GM21723 (cell line): ENCODE measurements around the gene DLL3.
"Not testable (repeated sequence)": the region's sequence is repeated elsewhere in the genome, so short reads cannot be mapped to it uniquely, and the experiment has no call there.

Experiments used
- ATAC-seq: cut with Tn5 transposase; IDR thresholded peaks from one replicate; pipeline ENCODE4 v1.9.1; 2021; ENCODE audit warnings: mild to moderate bottlenecking, moderate library complexity; ENCODE audit not compliant: unreplicated experiment

Gene DLL3, protein sequence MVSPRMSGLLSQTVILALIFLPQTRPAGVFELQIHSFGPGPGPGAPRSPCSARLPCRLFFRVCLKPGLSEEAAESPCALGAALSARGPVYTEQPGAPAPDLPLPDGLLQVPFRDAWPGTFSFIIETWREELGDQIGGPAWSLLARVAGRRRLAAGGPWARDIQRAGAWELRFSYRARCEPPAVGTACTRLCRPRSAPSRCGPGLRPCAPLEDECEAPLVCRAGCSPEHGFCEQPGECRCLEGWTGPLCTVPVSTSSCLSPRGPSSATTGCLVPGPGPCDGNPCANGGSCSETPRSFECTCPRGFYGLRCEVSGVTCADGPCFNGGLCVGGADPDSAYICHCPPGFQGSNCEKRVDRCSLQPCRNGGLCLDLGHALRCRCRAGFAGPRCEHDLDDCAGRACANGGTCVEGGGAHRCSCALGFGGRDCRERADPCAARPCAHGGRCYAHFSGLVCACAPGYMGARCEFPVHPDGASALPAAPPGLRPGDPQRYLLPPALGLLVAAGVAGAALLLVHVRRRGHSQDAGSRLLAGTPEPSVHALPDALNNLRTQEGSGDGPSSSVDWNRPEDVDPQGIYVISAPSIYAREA

DNA sequence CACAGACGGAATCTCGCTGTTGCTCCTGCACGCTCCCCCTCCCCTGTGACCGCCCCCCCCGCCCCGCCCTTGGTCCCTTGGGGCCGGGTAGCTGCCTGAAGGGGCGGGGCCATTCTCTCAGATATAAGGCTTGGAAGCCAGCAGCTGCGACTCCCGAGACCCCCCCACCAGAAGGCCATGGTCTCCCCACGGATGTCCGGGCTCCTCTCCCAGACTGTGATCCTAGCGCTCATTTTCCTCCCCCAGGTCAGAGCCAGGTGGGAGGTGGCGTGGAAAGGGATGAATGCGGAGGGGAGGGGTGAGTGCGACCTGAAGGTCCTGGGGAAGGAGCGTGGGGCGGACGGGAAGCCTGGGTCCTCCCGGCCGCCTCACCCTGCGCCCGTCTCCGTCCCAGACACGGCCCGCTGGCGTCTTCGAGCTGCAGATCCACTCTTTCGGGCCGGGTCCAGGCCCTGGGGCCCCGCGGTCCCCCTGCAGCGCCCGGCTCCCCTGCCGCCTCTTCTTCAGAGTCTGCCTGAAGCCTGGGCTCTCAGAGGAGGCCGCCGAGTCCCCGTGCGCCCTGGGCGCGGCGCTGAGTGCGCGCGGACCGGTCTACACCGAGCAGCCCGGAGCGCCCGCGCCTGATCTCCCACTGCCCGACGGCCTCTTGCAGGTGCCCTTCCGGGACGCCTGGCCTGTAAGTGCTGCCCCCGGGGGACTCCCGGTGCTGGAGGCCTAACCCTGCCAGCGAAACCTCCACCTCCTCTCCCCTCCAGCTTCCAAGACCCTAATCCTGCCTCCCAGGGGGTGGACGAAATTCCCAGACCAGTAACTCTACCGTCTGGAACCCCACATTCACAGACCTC lies at the start of gene DLL3:
DLL3 (plus strand) TSS at position 150 of the 845 bp plus-strand sequence; CDS start at position 178, 28 bp downstream.
- no peak for ATAC-seq

DNA sequence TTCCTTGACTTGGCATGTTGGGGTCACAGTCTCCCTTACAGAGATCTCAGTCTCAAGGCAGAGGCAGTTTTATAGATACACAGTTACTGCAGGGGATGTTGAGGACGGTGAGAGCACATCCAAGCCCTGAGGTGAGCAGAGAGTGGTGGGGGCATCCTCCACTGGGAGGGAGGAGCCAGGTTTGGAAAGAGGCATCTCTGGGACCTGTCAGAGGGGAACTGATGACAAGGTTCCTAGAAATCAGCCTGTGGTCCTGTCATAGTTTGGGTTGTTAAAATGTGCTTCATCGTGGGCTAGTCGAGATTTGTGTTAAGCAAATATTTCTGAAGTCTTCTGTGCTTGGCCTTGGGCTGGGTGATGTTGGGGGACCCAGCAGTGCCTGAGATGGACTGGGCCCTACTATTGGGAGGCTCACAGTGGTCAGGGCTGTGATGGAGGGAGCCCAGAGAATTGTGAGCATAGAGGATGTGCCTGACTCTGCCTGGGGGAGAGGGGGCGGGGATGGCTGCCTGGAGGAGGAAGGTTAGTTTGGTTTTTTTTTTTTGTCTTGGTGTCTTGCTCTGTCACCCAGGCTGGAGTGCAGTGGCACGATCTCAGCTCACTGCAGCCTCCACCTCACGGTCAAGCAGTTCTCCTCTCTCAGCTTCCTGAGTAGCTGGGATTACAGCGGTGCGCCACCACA lies 49.5 kb upstream of the DLL3 start:
- ATAC-seq = no peak

DNA sequence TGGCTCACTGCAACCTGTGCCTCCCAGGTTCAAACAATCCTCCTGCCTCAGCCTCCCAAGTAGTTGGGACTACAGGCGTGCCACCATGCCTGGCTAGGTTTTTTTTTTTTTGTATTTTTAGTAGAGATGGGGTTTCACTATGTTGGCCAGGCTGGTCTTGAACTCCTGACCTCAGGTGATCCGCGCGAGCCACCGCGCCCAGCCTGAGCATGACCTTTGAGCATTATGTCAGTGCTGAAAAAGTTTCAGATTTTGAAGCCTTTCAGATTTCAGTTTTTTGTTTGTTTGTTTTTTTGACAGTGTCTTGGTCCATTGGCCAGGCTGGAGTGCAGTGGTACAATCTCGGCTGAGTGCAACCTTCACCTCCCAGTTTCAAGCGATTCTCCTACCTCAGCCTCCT lies 47.5 kb upstream of the DLL3 start:
- ATAC-seq = not testable (repeated sequence)

- no peak for ATAC-seq
Measured at GRCh38 chr19:39463403-39463802, 35.3 kb upstream of the DLL3 start.

- ATAC-seq = no peak
Measured at GRCh38 chr19:39465956-39466747, 32.6 kb upstream of the DLL3 start.

- no peak for ATAC-seq
Measured at GRCh38 chr19:39467941-39468340, 30.8 kb upstream of the DLL3 start.

GRCh38 chr19:39469036-39469435 lies 29.7 kb upstream of the DLL3 start:
- no peak for ATAC-seq

DNA sequence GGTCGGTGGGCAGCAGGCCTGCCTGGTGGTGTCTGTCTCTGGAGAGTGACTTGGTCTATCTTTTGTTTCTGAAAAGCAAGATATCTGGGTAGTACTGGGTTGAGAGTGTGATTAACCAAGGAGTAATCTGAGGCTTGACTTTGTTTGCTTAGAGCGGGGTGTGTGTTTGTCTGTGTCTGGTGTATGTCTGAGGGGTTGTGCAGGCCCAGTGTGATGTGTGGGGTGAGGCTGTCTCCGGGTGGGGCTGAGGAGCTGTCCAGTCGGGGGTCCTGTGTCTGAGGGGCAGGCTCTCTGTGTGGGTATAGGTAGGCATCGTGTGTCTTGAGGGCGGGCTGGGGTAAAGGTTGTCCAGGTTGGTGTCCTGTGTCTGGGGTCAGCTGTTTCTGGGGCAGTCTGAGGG lies 29.2 kb upstream of the DLL3 start:
- ATAC-seq = no peak

DNA sequence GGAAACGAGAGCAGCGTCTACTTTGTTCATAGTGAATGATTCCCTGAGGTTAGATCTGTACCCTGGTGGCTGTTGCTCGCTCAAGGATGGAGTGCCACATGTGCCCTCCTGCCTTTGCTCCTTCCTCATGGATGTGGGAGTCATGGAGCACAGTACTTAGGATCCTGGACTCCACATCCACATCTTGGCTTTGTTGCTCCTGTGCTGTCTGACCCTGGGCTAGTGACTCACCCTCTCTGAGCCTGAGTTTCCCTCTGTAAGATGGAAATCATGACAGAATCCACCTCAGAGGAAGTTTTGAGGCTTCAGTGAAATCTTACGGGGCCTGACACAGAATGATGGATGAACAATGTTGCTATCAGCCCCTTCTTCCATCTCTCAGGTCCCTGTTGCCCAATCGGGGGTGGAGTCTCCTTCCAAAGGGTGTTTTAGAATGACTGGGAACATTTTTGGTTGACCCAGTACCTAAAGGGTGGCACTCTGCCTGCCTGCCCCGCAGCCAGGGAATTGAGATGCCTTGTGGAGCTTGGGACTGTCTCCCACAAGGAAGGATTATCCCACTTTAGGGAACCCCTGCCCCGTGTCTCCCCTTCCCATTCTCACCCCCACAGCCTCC lies 27.9 kb upstream of the DLL3 start:
- no peak for ATAC-seq

DNA sequence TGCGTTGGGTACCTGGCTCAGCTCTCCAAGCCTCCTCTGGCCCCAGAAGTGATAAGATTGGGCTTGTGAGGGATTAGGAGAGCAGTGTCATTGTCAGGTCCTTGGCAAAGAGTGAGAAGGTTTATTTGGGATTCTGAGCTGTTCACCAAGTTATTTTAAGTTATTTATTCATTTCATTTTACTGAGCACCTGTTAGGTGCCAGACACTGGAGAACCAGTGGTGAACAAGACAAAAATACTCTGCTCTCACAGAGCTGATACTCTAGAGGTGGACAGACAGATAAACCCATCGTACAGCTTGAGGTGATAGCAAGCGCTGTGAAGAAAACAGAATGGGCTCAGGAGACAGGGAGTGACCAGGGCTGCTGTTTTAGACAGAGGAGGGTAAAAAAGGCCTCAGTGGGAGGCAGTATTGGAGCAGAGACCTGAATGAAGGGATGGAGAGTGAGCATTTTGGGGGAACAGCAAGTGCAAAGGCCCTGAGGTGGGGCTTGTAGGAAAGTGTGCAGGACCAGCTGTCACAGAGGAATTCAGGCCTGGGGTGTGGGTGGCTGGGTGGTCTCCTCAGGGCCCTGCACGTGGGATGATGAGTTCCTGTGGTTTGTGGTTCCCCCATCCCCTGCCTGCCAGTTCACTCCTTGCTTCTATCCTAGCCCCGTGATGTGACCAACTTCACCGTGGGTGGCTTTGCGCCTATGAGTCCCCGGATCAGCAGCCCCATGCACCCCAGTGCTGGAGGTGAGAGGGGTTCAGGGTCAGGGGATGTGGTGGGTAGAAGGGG lies 26.8 kb upstream of the DLL3 start:
- no peak for ATAC-seq

- no peak for ATAC-seq
Measured at GRCh38 chr19:39472746-39473442, 25.9 kb upstream of the DLL3 start.

DNA sequence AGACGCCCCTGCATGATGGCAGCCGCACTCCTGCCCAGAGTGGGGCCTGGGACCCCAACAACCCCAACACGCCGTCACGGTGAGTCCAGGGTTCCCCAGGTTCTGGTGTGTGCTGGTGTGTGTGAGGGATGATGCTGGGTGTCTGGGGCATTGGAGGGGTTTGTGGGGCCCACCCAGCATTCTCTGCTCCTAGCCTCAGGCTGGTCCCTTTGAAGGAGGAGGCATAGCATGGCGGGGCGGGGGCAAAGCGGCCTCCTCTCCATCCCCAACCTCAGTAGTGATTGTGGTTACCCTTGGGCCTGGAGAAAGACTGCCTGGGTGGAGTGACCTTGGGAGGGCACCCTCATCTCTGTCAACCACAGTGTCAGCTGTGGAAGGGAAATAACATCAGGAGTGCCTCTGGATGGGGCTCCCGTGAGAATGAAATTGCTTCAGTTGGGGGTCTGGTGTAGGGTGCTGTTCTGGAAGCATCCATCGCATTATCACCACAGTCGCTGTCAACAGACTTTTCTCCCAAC lies 25.2 kb upstream of the DLL3 start:
- ATAC-seq = no peak

DNA sequence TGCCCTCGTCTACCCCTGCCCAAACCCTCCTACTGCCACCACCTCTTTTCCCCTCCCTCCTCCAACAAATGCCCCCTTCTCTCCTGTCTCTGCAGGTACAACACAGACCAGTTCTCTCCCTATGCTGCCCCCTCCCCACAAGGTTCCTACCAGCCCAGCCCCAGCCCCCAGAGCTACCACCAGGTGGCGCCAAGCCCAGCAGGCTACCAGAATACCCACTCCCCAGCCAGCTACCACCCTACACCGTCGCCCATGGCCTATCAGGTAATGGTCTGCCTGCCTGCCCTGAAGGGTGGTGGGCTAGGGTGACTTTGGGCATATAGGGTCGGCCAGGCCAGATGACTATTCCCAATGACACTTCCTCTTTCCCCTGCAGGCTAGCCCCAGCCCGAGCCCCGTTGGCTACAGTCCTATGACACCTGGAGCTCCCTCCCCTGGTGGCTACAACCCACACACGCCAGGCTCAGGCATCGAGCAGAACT lies 24.6 kb upstream of the DLL3 start:
- no peak for ATAC-seq

DNA sequence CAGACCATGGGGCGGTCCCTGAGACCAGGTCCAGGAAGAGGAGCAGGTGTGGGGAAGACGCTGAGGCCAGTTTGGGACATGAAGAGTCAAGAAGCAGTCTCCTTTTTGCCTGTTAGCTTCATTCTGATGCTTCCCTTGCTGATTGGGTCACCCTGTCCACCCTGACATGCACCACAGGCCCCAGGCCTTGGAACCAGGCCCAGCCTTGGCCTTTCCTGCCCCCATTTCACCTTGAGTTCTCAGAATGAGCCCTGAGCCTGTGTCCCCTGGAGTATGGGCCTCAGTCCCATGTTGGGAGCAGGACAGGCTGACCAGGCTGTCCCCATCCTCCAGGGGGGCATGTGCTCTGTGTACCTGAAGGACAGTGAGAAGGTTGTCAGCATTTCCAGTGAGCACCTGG lies 23.0 kb upstream of the DLL3 start:
- no peak for ATAC-seq

DNA sequence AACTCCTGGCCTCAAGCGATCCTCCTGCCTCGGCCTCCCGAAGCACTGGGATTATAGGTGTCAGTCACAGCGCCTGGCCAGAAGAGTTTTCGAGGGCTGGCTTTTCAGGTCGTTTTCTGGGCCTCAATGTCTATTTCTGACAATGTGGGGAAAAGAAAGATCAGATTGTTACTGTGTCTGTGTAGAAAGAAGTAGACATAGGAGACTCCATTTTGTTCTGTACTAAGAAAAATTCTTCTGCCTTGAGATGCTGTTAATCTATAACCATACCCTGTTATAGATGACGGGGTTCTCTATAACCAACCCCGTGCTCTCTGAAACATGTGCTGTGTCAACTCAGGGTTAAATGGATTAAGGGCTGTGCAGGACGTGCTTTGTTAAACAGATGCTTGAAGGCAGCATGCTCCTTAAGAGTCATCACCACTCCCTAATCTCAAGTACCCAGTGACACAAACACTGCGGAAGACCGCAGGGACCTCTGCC lies 19.4 kb upstream of the DLL3 start:
- ATAC-seq = not testable (repeated sequence)

DNA sequence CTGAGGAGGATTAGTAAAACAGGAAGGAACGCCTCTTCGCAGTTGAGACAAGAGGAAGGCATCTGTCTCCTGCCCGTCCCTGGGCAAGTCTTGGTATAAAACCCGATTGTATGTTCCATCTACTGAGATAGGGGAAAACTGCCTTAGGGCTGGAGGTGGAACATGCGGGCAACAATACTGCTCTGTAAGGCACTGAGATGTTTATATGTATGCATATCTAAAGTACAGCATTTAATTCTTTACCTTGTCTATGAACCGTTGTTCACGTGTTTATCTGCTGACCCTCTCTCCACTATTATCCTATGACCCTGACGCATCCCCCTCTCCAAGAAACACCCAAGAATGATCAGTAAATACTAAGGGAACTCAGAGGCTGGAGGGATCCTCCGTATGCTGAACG lies 18.8 kb upstream of the DLL3 start:
- no peak for ATAC-seq

- peak; percentile 88 for ATAC-seq
Measured at GRCh38 chr19:39480337-39481228, 18.2 kb upstream of the DLL3 start, which contains the start of gene TIMM50. TIMM50 (plus strand) TSS chr19:39480838; CDS start chr19:39480854, 16 bp downstream.
